GM19468 (cell line): ENCODE measurements around the gene MFNG.

ENCODE experiments used
- ATAC-seq: cut with Tn5 transposase; IDR thresholded peaks from one replicate; pipeline ENCODE4 v1.9.1; 2021; ENCODE audit warnings: mild to moderate bottlenecking, moderate library complexity, moderate number of reproducible peaks; ENCODE audit not compliant: unreplicated experiment; ENCODE audit errors: extremely low read depth

The MFNG gene

GRCh38 chr22:37427711-37428635 is 58.2 kb downstream of the MFNG start:
- ATAC-seq = no peak

DNA sequence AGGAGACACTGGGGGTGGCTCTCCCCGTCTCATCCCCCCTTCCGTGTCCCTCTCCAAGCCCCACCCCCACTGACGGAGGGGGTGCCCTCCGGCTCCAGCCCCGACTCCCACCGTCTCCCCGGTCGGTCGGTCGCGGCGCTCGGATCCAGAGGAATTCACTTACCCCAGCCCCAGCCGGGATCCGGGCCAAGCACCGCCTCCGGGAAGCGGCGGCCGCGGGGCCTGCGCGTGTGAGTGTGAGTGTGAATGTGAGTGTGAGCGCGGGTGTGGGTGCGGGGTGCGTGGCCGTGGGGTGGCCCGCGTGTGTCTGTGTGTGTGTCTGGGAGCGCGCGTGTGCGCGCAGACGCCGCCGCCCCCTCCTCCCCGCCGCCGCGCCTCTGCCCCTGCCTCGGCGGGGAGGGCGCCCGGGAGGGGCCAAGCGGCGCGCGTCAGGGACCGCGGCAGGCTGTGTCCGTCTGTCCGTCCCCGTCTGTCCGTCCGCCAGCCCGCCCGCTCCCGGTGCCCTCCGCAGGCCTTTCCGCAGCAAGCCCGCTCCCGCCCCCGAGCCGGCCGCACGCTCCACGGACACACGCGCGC is 59.0 kb downstream of the MFNG start, which contains the start of gene ELFN2:
ELFN2 (minus strand) TSS at position 345 of the 576 bp plus-strand sequence. CDS start 51,945 bp downstream, outside the sequence.
- ATAC-seq = no peak

DNA sequence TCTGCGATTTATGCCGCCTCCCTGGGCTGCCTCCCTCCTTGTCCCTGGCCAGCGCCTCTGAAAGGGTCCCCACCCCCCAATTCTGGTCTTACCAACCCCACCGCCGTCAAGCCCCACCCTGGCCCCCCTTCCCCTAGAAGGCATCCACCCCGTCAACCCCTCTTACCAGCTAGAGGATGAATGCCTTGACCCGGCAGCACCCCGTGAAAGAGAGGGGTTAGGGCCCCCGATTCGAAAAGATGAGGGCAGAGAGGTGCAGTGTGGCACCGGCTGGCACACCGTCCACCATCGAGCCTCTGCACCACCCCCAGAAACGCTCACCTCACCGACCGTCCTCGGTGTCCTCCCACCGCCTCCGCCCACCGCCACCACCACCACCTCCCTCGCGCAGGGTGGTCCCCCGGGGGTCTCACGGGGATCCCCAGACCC is 59.5 kb downstream of the MFNG start:
- ATAC-seq = no peak

GRCh38 chr22:37425800-37426705 is 60.1 kb downstream of the MFNG start:
- ATAC-seq = no peak

- ATAC-seq = no peak
Observed at GRCh38 chr22:37425369-37425768, 60.8 kb downstream of the MFNG start.

GRCh38 chr22:37423283-37423682 is 62.9 kb downstream of the MFNG start:
- no peak for ATAC-seq

DNA sequence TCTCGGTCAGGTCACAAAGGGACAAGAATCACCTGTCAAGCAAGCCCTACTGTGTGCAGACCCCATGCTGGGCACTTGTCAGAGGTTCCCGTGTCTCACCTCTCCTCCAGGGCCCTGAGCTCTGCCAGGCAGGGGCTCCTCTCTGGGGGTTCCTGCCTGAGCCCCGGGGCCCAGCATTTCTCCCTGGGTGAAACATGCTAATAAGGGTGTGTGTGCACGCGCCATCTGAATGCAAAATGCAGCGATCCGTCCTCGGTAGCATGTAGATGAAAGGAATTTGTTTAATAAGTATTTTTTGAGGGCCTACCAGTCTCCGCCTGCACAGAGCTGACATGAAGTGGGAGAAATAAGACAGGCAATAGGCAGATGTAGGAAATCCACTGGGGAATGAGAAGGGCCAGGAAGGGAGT is 64.7 kb downstream of the MFNG start:
- no peak for ATAC-seq

DNA sequence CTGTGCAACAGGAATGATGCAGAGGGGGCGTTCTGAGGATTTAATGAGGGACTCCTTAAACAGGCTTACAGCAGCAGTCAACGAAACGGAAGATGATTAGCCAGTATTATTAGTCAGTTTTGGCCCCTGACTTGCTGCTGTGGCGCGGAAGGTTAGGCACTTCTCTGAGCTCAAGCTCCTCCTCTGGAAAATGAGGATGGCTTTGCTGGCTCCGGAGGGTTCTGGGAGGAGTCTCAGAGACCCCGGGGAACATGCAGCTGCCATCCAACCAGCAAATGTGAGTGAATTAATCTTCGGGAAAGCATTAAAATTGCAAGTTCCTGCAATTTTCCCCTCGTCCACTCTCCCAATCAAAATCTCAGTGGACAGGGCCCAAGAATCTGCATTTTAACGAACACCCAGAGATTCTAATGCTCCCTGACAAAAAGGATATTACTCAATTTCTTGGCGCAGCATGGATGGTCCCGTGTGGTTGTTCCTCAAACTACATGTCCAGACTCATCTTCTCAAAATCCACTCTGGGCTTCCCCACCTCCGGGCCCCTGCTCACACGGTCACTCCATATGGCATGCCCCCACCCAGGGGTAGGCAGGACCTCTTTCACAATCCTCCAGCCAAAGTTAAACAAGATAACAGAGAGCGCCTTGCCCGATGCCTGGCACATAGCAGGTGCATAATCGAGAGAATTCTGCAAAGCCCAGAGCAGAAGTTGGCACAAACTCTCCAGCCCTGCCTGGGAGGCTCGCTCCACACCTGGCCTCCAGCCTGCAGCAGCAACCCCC is 65.3 kb downstream of the MFNG start:
- no peak for ATAC-seq

DNA sequence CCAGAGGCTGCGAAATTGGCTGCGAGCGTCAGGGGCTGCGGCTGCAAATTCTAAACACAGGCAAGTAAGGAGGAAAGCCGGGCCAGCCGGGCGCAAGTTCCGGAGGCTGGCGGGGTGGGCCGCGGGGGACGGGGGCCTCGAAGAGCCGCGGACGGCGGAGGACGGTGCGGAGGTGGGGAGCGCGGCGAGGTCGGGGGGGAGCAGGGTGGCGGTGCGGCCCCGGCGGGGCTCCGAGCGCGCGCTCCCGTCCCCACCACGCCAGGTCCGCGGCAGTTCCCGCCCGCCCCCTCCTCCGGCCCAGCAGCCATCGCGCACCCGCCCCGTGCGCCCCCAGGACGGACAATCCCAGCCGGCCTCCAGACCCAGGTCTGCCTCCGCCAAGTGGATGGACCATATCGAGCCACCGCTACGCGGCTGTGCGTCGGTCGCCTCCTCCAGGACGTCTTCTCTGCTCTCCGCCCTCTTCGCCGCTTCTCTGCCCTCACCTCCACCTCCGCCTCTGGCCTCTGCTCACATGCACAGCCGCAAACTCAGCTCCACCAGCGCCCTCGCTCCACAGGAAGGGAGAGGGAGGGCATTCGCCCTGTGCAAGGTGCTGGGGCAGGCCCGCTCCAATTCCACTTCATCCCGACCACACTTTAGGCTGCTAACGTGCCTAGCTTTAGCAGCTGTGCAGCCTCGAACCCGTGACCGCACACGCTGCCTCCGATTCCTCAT is 66.1 kb downstream of the MFNG start:
- ATAC-seq = no peak

- ATAC-seq = no peak
Observed at GRCh38 chr22:37419370-37419968, 66.7 kb downstream of the MFNG start.
